CD4-positive, alpha-beta T cell (primary cell): ENCODE results near the gene MCF2L2. TPM values are rescaled to one million over a fixed set of nuclear protein-coding genes. Genes with fewer than 3 reads are reported as not detected.
A peak's percentile ranks its signal among the peaks of the same experiment; 100 is the strongest.

Source experiments
- ATAC-seq: fragments of 200-7000 bp; cut with Tn5 transposase; one replicate; pipeline ENCODE4 v1.10.0; 2022; ENCODE audit warnings: mild to moderate bottlenecking; ENCODE audit not compliant: poor library complexity
- CTCF ChIA-PET: fragments of 350-600 bp; sonication (Branson Sonifier 250); formaldehyde crosslinking; loops from one replicate; lab custom pipeline; 2021; ENCODE audit warnings: antibody characterized with exemption, inconsistent platforms; lab: Charles Lee
- POLR2A ChIA-PET: fragments of 350-600 bp; sonication (Branson Sonifier 250); formaldehyde crosslinking; loops from one replicate; lab custom pipeline; 2021; ENCODE audit warnings: antibody characterized with exemption, inconsistent platforms; lab: Charles Lee
- DNase-seq, 14 experiments: peaks; one replicate each; pipeline ENCODE4 v3.0.0-alpha.2; 2013 to 2020; ENCODE audit warnings: mixed read lengths in 2 of 14
- H3K27ac ChIP-seq, 2 donors: one replicate each; pipeline versions ENCODE4 v1.5.1 to v1.7.0; 2013; ENCODE audit warnings: low read length in 2 of 2, low read depth in 1 of 2, mild to moderate bottlenecking in 1 of 2
- H3K27me3 ChIP-seq, 2 experiments: 1 replicate in 1 of 2; 2 replicates in 1 of 2; pipeline versions ENCODE4 v1.6.1 to v1.7.0; 2013; ENCODE audit warnings: low read length in 2 of 2, control low read depth in 1 of 2, mild to moderate bottlenecking in 1 of 2, moderate library complexity in 1 of 2; ENCODE audit not compliant: insufficient read depth in 2 of 2, control insufficient read depth in 1 of 2
- H3K36me3 ChIP-seq: one replicate; pipeline ENCODE4 v1.6.1; 2013; ENCODE audit warnings: low read length, control low read depth; ENCODE audit not compliant: insufficient read depth
- H3K4me1 ChIP-seq: one replicate; pipeline ENCODE4 v1.6.1; 2013; ENCODE audit warnings: low read length, control low read depth; ENCODE audit not compliant: insufficient read depth
- H3K4me3 ChIP-seq: one replicate; pipeline ENCODE4 v1.5.1; 2013; ENCODE audit warnings: mild to moderate bottlenecking, low read length, moderate library complexity
- H3K9me3 ChIP-seq, 2 experiments: 1 replicate in 1 of 2; 2 replicates in 1 of 2; pipeline versions ENCODE4 v1.6.1 to v1.7.0; 2013; ENCODE audit warnings: low read length in 2 of 2, mild to moderate bottlenecking in 2 of 2, control low read depth in 1 of 2, moderate library complexity in 1 of 2; ENCODE audit not compliant: control insufficient read depth in 1 of 2, insufficient read depth in 1 of 2
- H3K27ac Mint-ChIP-seq: one replicate; pipeline ENCODE4 v1.8.0; 2020; ENCODE audit warnings: mixed read lengths
- H3K27me3 Mint-ChIP-seq: one replicate; pipeline ENCODE4 v1.8.0; 2021; ENCODE audit warnings: mixed read lengths
- H3K36me3 Mint-ChIP-seq: one replicate; pipeline ENCODE4 v1.8.0; 2021; ENCODE audit warnings: low read depth, mixed read lengths
- H3K4me1 Mint-ChIP-seq: one replicate; pipeline ENCODE4 v1.8.0; 2021; ENCODE audit warnings: low read depth, mixed read lengths
- H3K4me3 Mint-ChIP-seq: one replicate; pipeline ENCODE4 v1.8.0; 2020; ENCODE audit warnings: mild to moderate bottlenecking, mixed read lengths
- H3K9me3 Mint-ChIP-seq: one replicate; pipeline ENCODE4 v1.8.0; 2020; ENCODE audit warnings: mixed read lengths
- intact Hi-C, 2 experiments: fragments of 100-400 bp; cut with DNase I in 1 of 2; cut with micrococcal nuclease in 1 of 2; formaldehyde crosslinking; loops; one replicate each; pipeline versions ENCODE4 v1.15.1 to v1.9.0; 2023 to 2025; cut with DNase I, micrococcal nuclease
- total RNA-seq, 174 experiments: library from RNA in 2 of 174; stranded (reverse) in 2 of 174; gene quantifications; one replicate each; pipeline ENCODE4 v1.2.3 and lab custom pipeline; 2021 to 2026
- TF ChIP-seq, protein P1 (sequence below): fragments of 200-600 bp; IDR thresholded peaks from one replicate; pipeline ENCODE4 v1.8.0; 2022; ENCODE audit warnings: antibody characterized with exemption, mild to moderate bottlenecking

MCF2L2 gene
- total RNA-seq, 2 experiments from 2014 or later: 3.8 to 4.1 TPM

DNA sequence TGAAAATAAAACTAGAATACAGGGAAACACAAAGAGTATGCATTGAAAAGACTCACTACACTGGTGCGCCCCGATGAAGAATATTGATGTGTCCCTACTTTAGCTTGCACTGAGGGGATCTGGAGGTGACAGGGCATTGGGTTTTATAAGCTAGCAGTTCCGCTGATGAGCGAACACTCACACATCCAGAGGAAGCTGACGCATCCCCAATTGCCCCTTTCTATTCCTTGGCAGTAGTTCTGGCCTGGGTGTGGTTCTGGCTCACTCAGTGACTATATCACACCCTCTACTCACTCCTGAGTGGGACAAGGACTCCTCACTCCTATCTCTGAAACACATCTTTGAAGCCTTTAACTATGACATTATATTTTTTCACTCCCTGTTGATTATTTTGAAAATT is 104.3 kb downstream of the MCF2L2 start:
- ATAC-seq: no peak
- intact Hi-C loops: no loop called here
- H3K4me1 ChIP-seq: no peaks in the 10 kb centered on the region

GRCh38 chr3:183319371-183319770 is 109.0 kb downstream of the MCF2L2 start:
- Histone ChIP-seq H3K4me3 (no peak overlapping the region), H3K27ac (no peak overlapping the region), H3K27me3 (no peaks in the 10 kb centered on the region), H3K4me1 (no peaks in the 10 kb centered on the region), H3K9me3 (no peaks in the 10 kb centered on the region), H3K36me3 (peaks cover 8% of the 10 kb centered on the region)
- TF ChIP-seq, protein P1, sequence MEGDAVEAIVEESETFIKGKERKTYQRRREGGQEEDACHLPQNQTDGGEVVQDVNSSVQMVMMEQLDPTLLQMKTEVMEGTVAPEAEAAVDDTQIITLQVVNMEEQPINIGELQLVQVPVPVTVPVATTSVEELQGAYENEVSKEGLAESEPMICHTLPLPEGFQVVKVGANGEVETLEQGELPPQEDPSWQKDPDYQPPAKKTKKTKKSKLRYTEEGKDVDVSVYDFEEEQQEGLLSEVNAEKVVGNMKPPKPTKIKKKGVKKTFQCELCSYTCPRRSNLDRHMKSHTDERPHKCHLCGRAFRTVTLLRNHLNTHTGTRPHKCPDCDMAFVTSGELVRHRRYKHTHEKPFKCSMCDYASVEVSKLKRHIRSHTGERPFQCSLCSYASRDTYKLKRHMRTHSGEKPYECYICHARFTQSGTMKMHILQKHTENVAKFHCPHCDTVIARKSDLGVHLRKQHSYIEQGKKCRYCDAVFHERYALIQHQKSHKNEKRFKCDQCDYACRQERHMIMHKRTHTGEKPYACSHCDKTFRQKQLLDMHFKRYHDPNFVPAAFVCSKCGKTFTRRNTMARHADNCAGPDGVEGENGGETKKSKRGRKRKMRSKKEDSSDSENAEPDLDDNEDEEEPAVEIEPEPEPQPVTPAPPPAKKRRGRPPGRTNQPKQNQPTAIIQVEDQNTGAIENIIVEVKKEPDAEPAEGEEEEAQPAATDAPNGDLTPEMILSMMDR: no peak
- ChIA-PET POLR2A (no interaction called here), CTCF (no interaction called here)
- no peaks in the 10 kb centered on the region for H3K27me3 Mint-ChIP-seq
- no peaks in the 10 kb centered on the region for H3K9me3 Mint-ChIP-seq
- H3K4me3 Mint-ChIP-seq: no peak overlapping the region
- DNase-seq (no peak), ATAC-seq (no peak)
- H3K36me3 Mint-ChIP-seq: no peaks in the 10 kb centered on the region
- peaks cover 11% of the 10 kb centered on the region for H3K4me1 Mint-ChIP-seq
- intact Hi-C loops: no loop called here
- H3K27ac Mint-ChIP-seq: no peak overlapping the region

More for the DNA sequence above, 104.3 kb downstream of the MCF2L2 start:
- Mint-ChIP-seq H3K4me1 (peaks cover 7% of the 10 kb centered on the region), H3K36me3 (no peaks in the 10 kb centered on the region), H3K4me3 (no peak overlapping the region), H3K9me3 (no peaks in the 10 kb centered on the region), H3K27me3 (no peaks in the 10 kb centered on the region), H3K27ac (no peak overlapping the region)
- no peak for DNase-seq
- CTCF ChIA-PET: no interaction called here
- Histone ChIP-seq H3K9me3 (no peaks in the 10 kb centered on the region), H3K27ac (no peak overlapping the region), H3K27me3 (no peaks in the 10 kb centered on the region), H3K4me3 (no peak overlapping the region), H3K36me3 (no peaks in the 10 kb centered on the region)
- POLR2A ChIA-PET: no interaction called here
- TF ChIP-seq, protein P1: no peak

DNA sequence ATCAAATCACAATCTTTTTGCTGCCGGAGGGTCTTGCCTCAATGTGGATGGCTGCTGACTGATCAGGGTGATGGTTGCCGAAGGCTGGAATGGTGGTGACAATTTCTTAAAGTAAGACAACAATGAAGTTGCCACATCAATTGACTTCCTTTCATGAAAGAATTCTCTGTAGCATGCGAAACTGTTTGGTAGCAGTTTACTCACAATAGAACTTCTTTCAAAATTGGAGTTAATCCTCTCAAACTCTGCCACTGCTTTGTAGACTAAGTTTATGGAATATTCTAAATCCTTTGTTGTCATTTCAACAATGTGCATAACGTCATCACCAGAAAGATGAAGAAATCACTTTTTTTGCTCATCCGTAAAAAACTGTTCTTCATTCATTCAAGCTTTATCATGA is 109.5 kb downstream of the MCF2L2 start:
- intact Hi-C loops: no loop called here
- DNase-seq: peak in 2 of 14 experiments; percentile 8 to 15

More for the DNA sequence above, 109.5 kb downstream of the MCF2L2 start:
- TF ChIP-seq, protein P1: no peak
- ChIA-PET CTCF (no interaction called here), POLR2A (no interaction called here)
- Mint-ChIP-seq H3K4me3 (no peak overlapping the region), H3K4me1 (peaks cover 11% of the 10 kb centered on the region), H3K9me3 (no peaks in the 10 kb centered on the region), H3K27ac (no peak overlapping the region), H3K36me3 (no peaks in the 10 kb centered on the region), H3K27me3 (no peaks in the 10 kb centered on the region)
- ATAC-seq: no peak
- Histone ChIP-seq H3K36me3 (peaks cover 8% of the 10 kb centered on the region), H3K9me3 (no peaks in the 10 kb centered on the region), H3K4me1 (no peaks in the 10 kb centered on the region), H3K4me3 (no peak overlapping the region), H3K27me3 (no peaks in the 10 kb centered on the region), H3K27ac (no peak overlapping the region)
